ENCODE measurements around the gene CLDN7.

- TF ChIP-seq POLR2AphosphoS5 (IDR thresholded peaks at IDR 0.05; ENCODE audit: low read depth, low read length): no peak
- TF ChIP-seq EZH2 (IDR thresholded peaks at IDR 0.05): no peak
Measured at GRCh38 chr17:7228920-7229319, 33.4 kb downstream of the CLDN7 start.

Data from HCT116 (cell line).